Transverse colon (tissue), 4 donors: ENCODE measurements around the gene KLHDC10. TPM values are rescaled to one million over a fixed set of nuclear protein-coding genes. Genes with fewer than 3 reads are reported as not detected.

ENCODE experiments used
- DNase-seq: peaks from one replicate; pipeline ENCODE4 v3.0.0-alpha.2; 2019
- H3K27ac ChIP-seq, 4 donors: fragments of 200-600 bp; sonication (generic); 2 replicates each; pipeline ENCODE4 v1.5.1; 2016 to 2018; ENCODE audit warnings: inconsistent platforms in 4 of 4
- H3K27me3 ChIP-seq: fragments of 200-600 bp; sonication (generic); 2 replicates; pipeline ENCODE4 v1.5.1; 2017; ENCODE audit warnings: inconsistent platforms
- H3K36me3 ChIP-seq, 4 donors: fragments of 200-600 bp; sonication (generic); 2 replicates each; pipeline ENCODE4 v1.5.1; 2017 to 2019; ENCODE audit warnings: inconsistent platforms in 4 of 4
- H3K4me1 ChIP-seq, 4 donors: fragments of 200-600 bp; sonication (generic); 2 replicates each; pipeline ENCODE4 v1.5.1; 2017 to 2020; ENCODE audit warnings: inconsistent platforms in 4 of 4
- H3K4me3 ChIP-seq, 4 donors: fragments of 200-600 bp; sonication (generic); 1 replicate in 1 of 4; 2 replicates in 3 of 4; pipeline versions ENCODE4 v1.5.1 to v1.6.1; 2017 to 2019; ENCODE audit warnings: inconsistent platforms in 4 of 4
- H3K9me3 ChIP-seq, 2 donors: fragments of 200-600 bp; sonication (generic); 2 replicates each; pipeline ENCODE4 v1.5.1; 2017 to 2019; ENCODE audit warnings: inconsistent platforms in 2 of 2
- CTCF ChIP-seq, 5 experiments: fragments of 200-600 bp in 3 of 5; fragments of 450-650 bp in 2 of 5; sonication (generic) in 3 of 5; IDR thresholded peaks; 1 replicate in 2 of 5; 2 replicates in 3 of 5; pipeline ENCODE4 v1.5.1; 2016 to 2017; ENCODE audit warnings: antibody characterized with exemption in 5 of 5, inconsistent platforms in 3 of 5, mild to moderate bottlenecking in 2 of 5, moderate library complexity in 1 of 5
- EP300 ChIP-seq: sonication (generic); formaldehyde crosslinking; IDR thresholded peaks from one replicate; pipeline ENCODE4 v1.6.1; 2017; ENCODE audit warnings: antibody characterized with exemption, low read depth
- POLR2A ChIP-seq: fragments of 450-650 bp; IDR thresholded peaks from one replicate; pipeline ENCODE4 v1.6.1; 2016; ENCODE audit warnings: antibody characterized with exemption, mild to moderate bottlenecking, moderate library complexity
- POLR2AphosphoS5 ChIP-seq, 3 donors: sonication (generic); formaldehyde crosslinking; IDR thresholded peaks; one replicate each; pipeline ENCODE4 v1.6.1; 2016; ENCODE audit warnings: antibody characterized with exemption in 3 of 3
- WGBS, 2 donors: methylation state at CpG; one replicate each; pipeline ENCODE4 v1.1.5; 2018; ENCODE audit warnings: low coverage in 1 of 2; 5-methylcytosine and 5-hydroxymethylcytosine counted together
- in situ Hi-C, 4 donors: fragments of 200-750 bp; cut with MboI; loops; one replicate each; pipeline versions ENCODE4 v1.15.0 to v1.15.1; 2017; ENCODE audit warnings: low sequenced_read_pairs in 3 of 4, low pct_ligation_motif_present in 1 of 4, low pct_unique_long_range_greater_than_20kb in 1 of 4
- intact Hi-C: fragments of 100-400 bp; cut with DNase I; formaldehyde crosslinking; loops from one replicate; pipeline ENCODE4 v1.15.1; 2023; ENCODE audit warnings: low total_unique reads
- total RNA-seq, 4 donors: library from RNA; depleted of rRNA; stranded (reverse); fragments of >200 nt; gene quantifications; one replicate each; pipeline ENCODE4 v1.1.0, GENCODE V29; 2016

Gene KLHDC10
- total RNA-seq, 4 donors from 2014 or later: 9.4 to 23.5 (median 15.6) TPM

DNA sequence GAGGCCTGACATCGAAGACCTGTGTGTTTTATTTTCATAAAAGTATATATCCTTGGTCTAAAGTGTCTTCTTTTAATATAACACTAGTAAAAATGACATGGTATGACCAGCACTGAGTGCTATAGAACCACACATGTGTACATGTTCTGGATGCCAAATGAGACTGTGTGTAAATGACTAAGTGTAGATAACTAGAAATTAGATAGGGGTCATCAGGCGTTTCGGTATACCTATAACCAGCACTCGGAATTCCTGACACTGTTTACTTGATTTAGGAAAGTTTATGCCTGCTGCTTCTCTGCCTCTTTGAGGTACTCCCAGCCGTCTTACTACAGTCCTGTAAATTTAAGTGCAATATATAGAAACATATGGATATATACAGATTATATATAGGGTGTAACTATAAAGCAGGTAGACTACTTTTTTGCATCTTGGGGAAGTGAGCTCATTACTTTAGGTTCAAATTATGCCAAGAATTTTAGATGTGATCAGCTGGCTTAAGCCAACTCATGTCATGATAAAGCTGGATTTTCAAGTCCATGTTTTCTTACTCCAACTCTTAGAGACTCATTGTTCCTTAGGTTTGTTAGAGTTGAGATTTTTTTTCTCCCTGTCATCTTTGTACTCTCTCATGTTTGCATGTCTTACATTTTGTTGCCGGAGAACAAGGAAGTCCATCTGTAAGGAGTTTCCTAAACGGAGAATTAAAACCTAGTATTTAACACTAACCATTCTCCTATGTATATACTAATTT, 62.9 kb downstream of the KLHDC10 start:
- Histone ChIP-seq H3K27me3 (no peaks in the 10 kb centered on the region), H3K4me1 (peaks cover 0 to 4% (median 2%) of the 10 kb centered on the region in 4 donors), H3K36me3 (peaks cover 0 to 50% (median 13%) of the 10 kb centered on the region in 4 donors), H3K4me3 (no peak overlapping the region), H3K9me3 (no peaks in the 10 kb centered on the region), H3K27ac (no peak overlapping the region)
- intact Hi-C loops: no loop called here
- DNase-seq: no peak
- no peak for TF ChIP-seq EP300
- TF ChIP-seq CTCF (IDR thresholded peaks at IDR 0.05): no peak
- TF ChIP-seq POLR2AphosphoS5 (IDR thresholded peaks at IDR 0.05): no peak
- TF ChIP-seq POLR2A: no peak
- in situ Hi-C loops: no loop called here
- WGBS, 2 donors: 85 to 92% methylated on average over 7 of the region's 7 CpGs

DNA sequence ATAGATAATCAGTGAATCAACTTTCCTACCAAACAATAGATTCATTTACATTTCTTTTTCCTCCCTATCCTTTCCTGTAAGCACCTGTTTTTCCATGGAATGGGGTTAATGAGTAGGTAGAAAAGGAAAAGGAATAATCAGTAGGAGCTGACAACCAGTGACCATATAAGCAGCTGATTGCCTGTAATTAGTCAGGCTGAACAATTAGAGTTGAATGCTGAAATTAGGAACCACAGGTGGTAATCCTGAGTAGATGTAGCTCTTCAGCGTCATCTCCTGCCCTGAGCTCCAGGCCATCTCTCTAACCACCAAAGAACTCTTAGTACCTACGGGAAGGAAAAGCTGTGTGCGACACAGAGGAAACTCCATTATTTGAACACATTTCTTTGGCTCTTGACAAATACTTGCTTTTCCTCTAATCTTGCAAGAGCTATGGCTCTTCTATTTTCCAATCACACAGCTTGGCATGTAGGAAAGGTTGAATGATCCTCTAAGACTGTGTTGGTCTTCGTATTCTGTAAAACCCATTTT, 63.8 kb downstream of the KLHDC10 start:
- Histone ChIP-seq H3K36me3 (peaks cover 0 to 46% (median 11%) of the 10 kb centered on the region in 4 donors), H3K27me3 (no peaks in the 10 kb centered on the region), H3K4me3 (no peak overlapping the region), H3K9me3 (no peaks in the 10 kb centered on the region), H3K4me1 (no peaks in the 10 kb centered on the region), H3K27ac (no peak overlapping the region)
- intact Hi-C loops (no loop called here), in situ Hi-C loops (no loop called here)
- no peak for DNase-seq
- TF ChIP-seq EP300 (no peak), POLR2AphosphoS5 (IDR thresholded peaks at IDR 0.05) (no peak), POLR2A (no peak), CTCF (IDR thresholded peaks at IDR 0.05) (no peak)
- WGBS, 2 donors: 93% methylated on average over 3 to 4 of the region's 4 CpGs

DNA sequence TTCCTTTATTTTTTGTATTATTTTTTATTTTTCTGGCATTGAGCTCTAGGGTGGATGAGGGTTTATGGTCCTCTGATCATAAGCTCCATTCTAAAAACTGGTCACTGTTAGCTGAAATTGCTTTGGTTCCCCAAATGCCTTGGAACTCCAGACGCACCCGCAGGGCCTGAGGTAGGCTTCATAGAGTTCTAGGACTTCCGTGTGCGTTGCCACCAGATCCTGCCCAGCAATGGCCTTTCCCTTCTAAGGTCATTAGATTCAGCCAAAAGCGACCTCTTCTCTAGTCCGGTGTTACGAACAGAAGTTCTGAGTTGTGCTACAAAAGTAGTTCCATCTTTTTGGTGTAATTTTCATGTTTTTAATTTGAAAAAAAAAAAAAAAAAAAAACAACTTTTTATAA, 64.4 kb downstream of the KLHDC10 start:
- no peaks in the 10 kb centered on the region for H3K27me3 ChIP-seq
- intact Hi-C loops: no loop called here
- peaks cover 0 to 41% (median 8%) of the 10 kb centered on the region in 4 donors for H3K36me3 ChIP-seq
- H3K9me3 ChIP-seq: no peaks in the 10 kb centered on the region
- WGBS, 2 donors: 98 to 100% methylated on average over 3 to 7 of the region's 7 CpGs
- no peak for DNase-seq
- no peak overlapping the region for H3K4me3 ChIP-seq
- in situ Hi-C loops: no loop called here
- TF ChIP-seq EP300 (no peak), POLR2A (no peak), POLR2AphosphoS5 (IDR thresholded peaks at IDR 0.05) (no peak), CTCF (IDR thresholded peaks at IDR 0.05) (no peak)
- no peaks in the 10 kb centered on the region for H3K4me1 ChIP-seq
- no peak overlapping the region for H3K27ac ChIP-seq

- DNase-seq: no peak
- no peak overlapping the region for H3K27ac ChIP-seq
- no peaks in the 10 kb centered on the region for H3K27me3 ChIP-seq
- 95 to 100% methylated on average over 6 to 10 of the region's 10 CpGs for WGBS, 2 donors
- no peak overlapping the region for H3K4me3 ChIP-seq
- no peak for TF ChIP-seq EP300
- peaks cover 0 to under 1% (median 0%) of the 10 kb centered on the region in 4 donors for H3K4me1 ChIP-seq
- peaks cover 0 to 33% (median 7%) of the 10 kb centered on the region in 4 donors for H3K36me3 ChIP-seq
- intact Hi-C loops (no loop called here), in situ Hi-C loops (no loop called here)
- no peaks in the 10 kb centered on the region for H3K9me3 ChIP-seq
Observed at GRCh38 chr7:130135208-130136205, 65.2 kb downstream of the KLHDC10 start.
